22Rv1 (cell line): ENCODE results near the gene KCNC4.

ENCODE experiments used
- H3K27ac ChIP-seq: fragments of 450-650 bp; 2 replicates; pipeline ENCODE4 v1.5.1; 2017
- CTCF ChIP-seq: fragments of 450-650 bp; IDR thresholded peaks from 2 replicates; pipeline ENCODE4 v1.5.1; 2017; ENCODE audit warnings: mild to moderate bottlenecking
- ZFX ChIP-seq: fragments of 450-650 bp; IDR thresholded peaks from 2 replicates; pipeline ENCODE4 v1.6.1; 2017; ENCODE audit warnings: antibody characterized with exemption, borderline replicate concordance

Gene KCNC4

GRCh38 chr1:110220324-110220723 lies 10.2 kb downstream of the KCNC4 start:
- H3K27ac ChIP-seq, result no peak overlapping the region
- TF ChIP-seq ZFX, result no peak
- no peak for TF ChIP-seq CTCF

GRCh38 chr1:110221119-110221518 lies 11.0 kb downstream of the KCNC4 start:
- no peak overlapping the region for H3K27ac ChIP-seq
- TF ChIP-seq ZFX, result no peak
- no peak for TF ChIP-seq CTCF

GRCh38 chr1:110223127-110223526 lies 13.0 kb downstream of the KCNC4 start:
- no peak overlapping the region for H3K27ac ChIP-seq
- no peak for TF ChIP-seq CTCF

- no peak for TF ChIP-seq ZFX
- TF ChIP-seq CTCF, result no peak
- no peak overlapping the region for H3K27ac ChIP-seq
These were observed 13.5 kb downstream of the KCNC4 start for GRCh38 chr1:110223581-110223980.

GRCh38 chr1:110224240-110224995 lies 14.3 kb downstream of the KCNC4 start:
- no peak overlapping the region for H3K27ac ChIP-seq
- TF ChIP-seq ZFX (no peak), CTCF (no peak)

- no peak overlapping the region for H3K27ac ChIP-seq
- TF ChIP-seq ZFX, result no peak
- TF ChIP-seq CTCF, result no peak
These were observed 15.1 kb downstream of the KCNC4 start for GRCh38 chr1:110225212-110225611.

- TF ChIP-seq ZFX (no peak), CTCF (no peak)
- H3K27ac ChIP-seq, result no peak overlapping the region
These were observed 15.8 kb downstream of the KCNC4 start for GRCh38 chr1:110225756-110226404.
